Left renal cortex interstitium (tissue), 4 donors: ENCODE measurements around the gene NSMF. TPM values are rescaled to one million over a fixed set of nuclear protein-coding genes. Genes with fewer than 3 reads are reported as not detected.
"Not testable (repeated sequence)": the region's sequence is repeated elsewhere in the genome, so short reads cannot be mapped to it uniquely, and the experiment has no call there.

ENCODE experiments used
- DNase-seq, 4 donors: peaks; one replicate each; pipeline ENCODE4 v3.0.0-alpha.2; 2013; ENCODE audit warnings: low read depth in 4 of 4, low spot score in 2 of 4, missing footprints in 1 of 4
- polyA plus RNA-seq, 4 donors: library from polyadenylated mRNA; unstranded; fragments of 120-200 nt; gene quantifications; one replicate each; pipeline ENCODE4 v1.2.1, GENCODE V29; 2013; ENCODE audit not compliant: insufficient read length in 4 of 4

The NSMF gene
- polyA plus RNA-seq, 4 donors: 48.1 to 52.4 (median 49.4) TPM

- no peak for DNase-seq
Measured at GRCh38 chr9:137477778-137478612, 18.9 kb upstream of the NSMF start.

GRCh38 chr9:137476856-137477255 is 17.7 kb upstream of the NSMF start:
- no peak for DNase-seq

GRCh38 chr9:137475666-137476065 is 16.5 kb upstream of the NSMF start:
- no peak for DNase-seq

- no peak for DNase-seq
Measured at GRCh38 chr9:137474271-137474670, 15.1 kb upstream of the NSMF start.

GRCh38 chr9:137470785-137471184 is 11.7 kb upstream of the NSMF start:
- no peak for DNase-seq

GRCh38 chr9:137467896-137468295 is 8.8 kb upstream of the NSMF start:
- DNase-seq: no peak

GRCh38 chr9:137467161-137467581 is 8.0 kb upstream of the NSMF start:
- no peak for DNase-seq

- not testable (repeated sequence) for DNase-seq
Measured at GRCh38 chr9:137466389-137467085, 7.4 kb upstream of the NSMF start.

GRCh38 chr9:137465720-137466388 is 6.7 kb upstream of the NSMF start:
- DNase-seq: no peak

GRCh38 chr9:137465000-137465719 is 6.0 kb upstream of the NSMF start:
- no peak for DNase-seq

GRCh38 chr9:137464291-137464999 is 5.3 kb upstream of the NSMF start:
- no peak for DNase-seq

- DNase-seq: no peak
Measured at GRCh38 chr9:137463931-137464290, 4.8 kb upstream of the NSMF start.

GRCh38 chr9:137462986-137463930 is 4.1 kb upstream of the NSMF start:
- DNase-seq: no peak

GRCh38 chr9:137462396-137462985 is 3.4 kb upstream of the NSMF start:
- DNase-seq: no peak

GRCh38 chr9:137461663-137462395 is 2.7 kb upstream of the NSMF start:
- no peak for DNase-seq

- DNase-seq: no peak
Measured at GRCh38 chr9:137461316-137461662, 2.2 kb upstream of the NSMF start.

- DNase-seq: no peak
Measured at GRCh38 chr9:137460363-137461315, 1.5 kb upstream of the NSMF start.
